Measurements from ENCODE around the gene ASTL.

The ASTL gene

GRCh38 chr2:96111823-96112500 lies 26.3 kb downstream of the ASTL start:
- DNase-seq (ENCODE audit: low read depth): no peak
- TF ChIP-seq CTCF (IDR thresholded peaks at IDR 0.05; ENCODE audit: control insufficient read depth, extremely low read depth, insufficient read depth): no peak
- H3K4me3 ChIP-seq (ENCODE audit: low read depth, low read length): no peak overlapping the region

DNA sequence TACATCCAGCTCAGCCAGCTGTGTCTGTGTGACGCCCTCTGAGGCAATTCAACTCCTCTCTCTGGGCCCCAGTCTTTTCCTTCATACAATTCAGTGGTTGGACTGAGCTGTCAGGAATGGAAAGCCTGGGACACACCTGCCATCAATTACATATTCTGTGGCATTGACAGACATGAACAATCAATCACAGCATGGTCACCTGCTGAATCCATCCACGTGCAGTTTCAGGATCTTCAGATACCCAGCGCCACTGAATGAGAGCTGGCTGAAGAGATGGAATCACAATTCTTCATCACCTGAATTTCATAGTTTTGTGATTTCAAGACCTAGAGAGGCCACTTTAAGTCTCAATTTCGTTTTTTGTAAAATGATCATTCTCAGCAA lies 27.1 kb downstream of the ASTL start:
- no peak for DNase-seq (ENCODE audit: low read depth)
- no peak for TF ChIP-seq CTCF (IDR thresholded peaks at IDR 0.05; ENCODE audit: control insufficient read depth, extremely low read depth, insufficient read depth)
- H3K4me3 ChIP-seq (ENCODE audit: low read depth, low read length): no peak overlapping the region

DNA sequence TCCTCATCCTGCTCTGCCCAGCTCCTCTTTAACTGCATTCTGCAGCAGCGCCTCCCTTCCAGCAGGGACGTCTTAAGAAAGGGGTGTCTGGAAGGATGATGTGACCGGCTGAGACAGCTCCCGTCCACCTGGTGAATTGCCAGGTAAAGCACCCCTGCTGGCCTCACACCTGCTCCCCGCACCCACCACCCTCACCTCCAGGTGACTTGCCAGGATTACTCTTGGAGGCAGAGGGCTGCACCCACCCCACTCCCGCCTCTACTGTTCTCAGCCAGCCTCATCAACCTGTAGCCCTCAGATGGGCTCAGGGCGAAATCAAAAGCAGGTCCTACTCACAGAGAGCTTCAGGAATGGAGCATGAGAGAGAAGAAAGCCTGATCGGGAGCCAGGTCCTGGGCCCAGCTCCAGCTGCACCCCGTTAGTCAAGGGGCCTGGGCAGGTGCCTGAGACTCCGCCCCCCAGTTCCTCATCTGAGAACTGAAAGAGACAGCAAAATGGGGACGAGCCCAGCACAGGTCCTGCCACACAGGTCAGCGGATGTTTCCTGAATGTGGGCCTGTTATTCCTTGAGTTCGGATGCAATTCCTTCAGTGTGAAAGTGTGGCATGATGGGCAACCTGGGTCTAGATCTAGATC lies 27.6 kb downstream of the ASTL start:
- no peak for TF ChIP-seq CTCF (IDR thresholded peaks at IDR 0.05; ENCODE audit: control insufficient read depth, extremely low read depth, insufficient read depth)
- H3K4me3 ChIP-seq (ENCODE audit: low read depth, low read length): no peak overlapping the region
- no peak for DNase-seq (ENCODE audit: low read depth)

DNA sequence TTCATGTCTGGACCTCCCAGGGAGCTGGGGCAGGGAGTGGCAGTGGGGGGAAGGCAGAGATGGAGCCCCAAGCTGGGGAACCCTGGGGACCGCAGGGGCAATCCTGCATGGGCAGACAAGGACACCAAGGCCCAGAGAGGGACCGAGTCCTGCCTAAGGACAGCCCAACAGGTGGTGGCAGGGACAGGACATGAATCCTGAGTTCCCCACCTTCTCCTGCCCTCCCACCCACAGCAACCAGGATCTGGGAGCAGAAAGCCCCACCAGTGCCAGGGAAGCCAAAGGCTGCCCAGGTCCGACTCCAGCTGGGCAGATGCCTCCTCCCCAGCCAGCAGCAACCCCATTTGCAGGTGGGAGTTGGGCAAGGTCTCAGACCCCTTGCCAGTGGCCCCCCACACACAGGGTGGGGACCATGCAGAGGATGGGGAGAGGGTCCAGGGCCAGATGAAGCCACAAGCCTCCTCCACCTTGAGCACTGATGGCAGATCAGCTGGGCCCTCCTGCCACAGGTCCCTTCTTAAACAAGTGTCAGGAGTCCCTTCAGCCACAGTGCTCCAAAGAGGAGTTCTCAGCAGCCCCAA lies 28.3 kb downstream of the ASTL start:
- H3K4me3 ChIP-seq (ENCODE audit: low read depth, low read length): no peak overlapping the region
- TF ChIP-seq CTCF (IDR thresholded peaks at IDR 0.05; ENCODE audit: control insufficient read depth, extremely low read depth, insufficient read depth): no peak
- no peak for DNase-seq (ENCODE audit: low read depth)

DNA sequence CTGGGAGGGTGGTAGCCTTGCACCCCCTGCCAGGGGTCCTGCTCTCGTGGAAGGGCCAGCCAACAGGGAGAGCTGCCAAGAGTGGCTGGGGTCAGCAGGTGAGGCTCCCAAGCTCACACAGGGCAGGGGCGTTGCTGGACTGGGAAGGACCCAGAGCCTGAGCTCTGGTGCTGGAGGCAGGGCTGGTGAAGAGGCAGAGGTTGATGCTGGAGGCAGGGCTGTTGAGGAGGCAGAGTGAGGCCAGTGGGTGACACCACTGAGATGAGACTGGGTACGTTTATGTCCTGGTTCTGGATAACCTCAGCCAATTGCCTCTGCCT lies 29.0 kb downstream of the ASTL start:
- no peak for DNase-seq (ENCODE audit: low read depth)
- H3K4me3 ChIP-seq (ENCODE audit: low read depth, low read length): no peak overlapping the region
- TF ChIP-seq CTCF (IDR thresholded peaks at IDR 0.05; ENCODE audit: control insufficient read depth, extremely low read depth, insufficient read depth): no peak

DNA sequence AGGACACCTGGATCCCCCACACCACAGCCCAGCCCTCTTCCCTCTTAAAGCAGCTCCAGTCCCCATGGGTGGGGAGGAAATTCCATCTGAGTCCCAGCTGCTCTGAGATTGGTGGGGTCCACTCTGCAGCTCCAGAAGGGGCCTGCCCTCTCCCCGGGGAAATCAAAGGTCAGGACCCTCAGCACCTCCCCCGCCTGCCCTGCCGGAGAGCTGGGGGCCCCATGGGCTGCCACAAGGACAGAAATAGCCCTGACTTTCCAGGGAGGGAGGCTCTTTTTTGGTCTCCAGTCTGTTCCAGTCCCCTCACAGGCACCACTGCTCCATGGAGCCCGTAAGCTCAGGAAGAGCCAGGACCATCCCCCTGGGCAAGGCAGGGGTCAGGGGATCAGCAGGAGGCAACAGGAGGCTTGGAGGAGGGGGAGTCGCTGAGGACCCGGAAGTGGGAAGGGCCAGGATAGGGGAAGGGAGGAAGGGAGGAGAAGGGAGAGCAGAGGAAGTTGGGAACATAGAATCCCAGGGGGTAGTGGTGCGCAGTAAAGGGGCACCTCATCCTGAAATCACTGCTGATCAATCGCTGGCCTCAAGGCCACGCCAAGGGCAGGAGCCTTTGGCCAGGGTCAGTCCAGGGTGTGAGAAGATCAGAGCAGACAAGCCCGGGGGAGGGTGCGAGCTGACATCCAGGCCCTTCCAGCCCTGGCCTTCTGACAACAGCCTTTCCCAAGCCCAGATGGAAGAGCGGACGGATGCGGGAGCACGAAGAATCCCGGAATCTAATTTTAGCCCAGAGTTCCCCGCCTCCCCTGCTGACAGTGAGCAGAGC lies 29.6 kb downstream of the ASTL start:
- no peak for DNase-seq (ENCODE audit: low read depth)
- TF ChIP-seq CTCF (IDR thresholded peaks at IDR 0.05; ENCODE audit: control insufficient read depth, extremely low read depth, insufficient read depth): no peak
- no peak overlapping the region for H3K4me3 ChIP-seq (ENCODE audit: low read depth, low read length)

All from LNCaP clone FGC (cell line).